T-helper 1 cell treated with Interleukin-12 subunit alpha and Interleukin-12 subunit beta and Interleukin-4 antibody, amounts not matched to agents 30 μg/mL and 1 μg/mL, for 36 hours (primary cell): Measurements from ENCODE around the gene PTPRG.

Source experiments
- H3K27ac Mint-ChIP-seq: one replicate; pipeline ENCODE4 v1.8.0; 2021; ENCODE audit warnings: mild to moderate bottlenecking, mixed read lengths
- H3K27me3 Mint-ChIP-seq: one replicate; pipeline ENCODE4 v1.8.0; 2021; ENCODE audit warnings: low read depth, mixed read lengths
- H3K36me3 Mint-ChIP-seq: one replicate; pipeline ENCODE4 v1.8.0; 2021; ENCODE audit warnings: low read depth, mixed read lengths
- H3K4me1 Mint-ChIP-seq: one replicate; pipeline ENCODE4 v1.8.0; 2021; ENCODE audit warnings: low read depth, mixed read lengths
- H3K4me3 Mint-ChIP-seq: one replicate; pipeline ENCODE4 v1.8.0; 2021; ENCODE audit warnings: mild to moderate bottlenecking, moderate library complexity, mixed read lengths
- H3K9me3 Mint-ChIP-seq: one replicate; pipeline ENCODE4 v1.8.0; 2021; ENCODE audit warnings: mixed read lengths

The PTPRG gene

GRCh38 chr3:62226601-62227339, 665.4 kb downstream of the PTPRG start:
- H3K27me3 Mint-ChIP-seq = no peaks in the 10 kb centered on the region
- H3K36me3 Mint-ChIP-seq = no peaks in the 10 kb centered on the region
- no peaks in the 10 kb centered on the region for H3K4me1 Mint-ChIP-seq
- H3K4me3 Mint-ChIP-seq = no peak overlapping the region
- no peaks in the 10 kb centered on the region for H3K9me3 Mint-ChIP-seq
- no peak overlapping the region for H3K27ac Mint-ChIP-seq

DNA sequence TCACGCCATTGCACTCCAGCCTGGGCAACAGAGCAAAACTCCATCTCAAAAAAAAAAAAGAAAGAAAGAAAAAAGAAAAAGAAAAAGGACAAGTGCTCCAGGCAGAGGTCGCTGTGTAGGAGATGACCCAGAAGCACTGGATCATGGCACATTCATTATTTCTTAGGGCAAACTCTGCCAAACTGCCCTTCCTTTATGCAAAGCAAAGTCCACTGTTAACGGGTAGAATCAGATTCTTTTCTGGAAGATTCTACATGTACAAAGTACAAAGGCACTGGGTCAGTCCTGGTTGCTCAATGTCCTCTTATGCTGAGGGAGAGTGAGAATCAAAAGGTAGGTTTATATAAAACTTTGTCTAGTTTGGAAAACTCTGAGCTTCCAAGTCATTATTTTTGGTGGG, 667.1 kb downstream of the PTPRG start:
- Mint-ChIP-seq H3K27ac (no peak overlapping the region), H3K4me1 (no peaks in the 10 kb centered on the region), H3K4me3 (no peak overlapping the region), H3K36me3 (no peaks in the 10 kb centered on the region), H3K9me3 (no peaks in the 10 kb centered on the region), H3K27me3 (no peaks in the 10 kb centered on the region)

- no peaks in the 10 kb centered on the region for H3K36me3 Mint-ChIP-seq
- H3K4me1 Mint-ChIP-seq = no peaks in the 10 kb centered on the region
- no peak overlapping the region for H3K4me3 Mint-ChIP-seq
- H3K27ac Mint-ChIP-seq = no peak overlapping the region
- no peaks in the 10 kb centered on the region for H3K27me3 Mint-ChIP-seq
- H3K9me3 Mint-ChIP-seq = no peaks in the 10 kb centered on the region
These were observed 667.8 kb downstream of the PTPRG start for GRCh38 chr3:62229211-62229610.

DNA sequence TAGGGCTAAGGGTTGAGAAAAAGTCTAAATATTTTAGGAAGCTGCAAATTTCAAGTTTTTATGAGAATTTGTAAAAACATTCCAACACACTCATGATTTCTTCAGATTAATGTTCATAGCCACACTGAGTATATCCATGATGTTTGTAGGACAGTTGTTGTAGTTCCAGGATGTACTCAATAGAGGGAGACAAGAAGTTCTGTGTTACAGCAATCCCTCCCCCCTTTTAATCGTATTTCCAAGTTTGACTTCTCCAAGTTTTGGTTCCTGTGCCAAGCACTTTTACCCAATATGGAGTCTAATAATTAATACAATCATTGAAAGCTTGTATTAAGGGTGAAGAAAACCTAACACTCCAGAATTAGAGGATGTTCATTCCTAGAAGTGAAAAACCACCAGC, 668.5 kb downstream of the PTPRG start:
- Mint-ChIP-seq H3K36me3 (no peaks in the 10 kb centered on the region), H3K9me3 (no peaks in the 10 kb centered on the region)

DNA sequence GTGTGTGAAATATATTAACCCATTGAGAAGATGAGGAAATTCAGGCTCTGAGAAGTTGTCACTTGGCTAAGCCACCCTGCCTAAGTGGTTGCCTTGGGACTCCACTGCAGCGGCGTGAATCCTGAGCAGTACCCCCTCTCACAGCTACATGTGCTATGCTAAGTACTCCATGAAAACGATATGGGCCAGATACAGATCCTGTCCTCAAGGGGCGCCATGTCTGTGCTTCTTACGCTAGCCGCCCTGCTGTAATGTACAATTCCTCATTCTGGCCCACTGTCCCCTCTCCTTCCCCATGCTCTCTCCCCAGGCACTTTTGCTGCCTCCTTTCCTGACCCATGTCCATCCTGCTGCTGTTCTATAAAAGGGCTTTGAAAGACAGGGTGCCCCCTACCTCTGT, 671.7 kb downstream of the PTPRG start:
- H3K36me3 Mint-ChIP-seq = no peaks in the 10 kb centered on the region
- no peak overlapping the region for H3K4me3 Mint-ChIP-seq

More for the DNA sequence above, 668.5 kb downstream of the PTPRG start:
- Mint-ChIP-seq H3K27ac (no peak overlapping the region), H3K27me3 (no peaks in the 10 kb centered on the region), H3K4me1 (no peaks in the 10 kb centered on the region), H3K4me3 (no peak overlapping the region)

DNA sequence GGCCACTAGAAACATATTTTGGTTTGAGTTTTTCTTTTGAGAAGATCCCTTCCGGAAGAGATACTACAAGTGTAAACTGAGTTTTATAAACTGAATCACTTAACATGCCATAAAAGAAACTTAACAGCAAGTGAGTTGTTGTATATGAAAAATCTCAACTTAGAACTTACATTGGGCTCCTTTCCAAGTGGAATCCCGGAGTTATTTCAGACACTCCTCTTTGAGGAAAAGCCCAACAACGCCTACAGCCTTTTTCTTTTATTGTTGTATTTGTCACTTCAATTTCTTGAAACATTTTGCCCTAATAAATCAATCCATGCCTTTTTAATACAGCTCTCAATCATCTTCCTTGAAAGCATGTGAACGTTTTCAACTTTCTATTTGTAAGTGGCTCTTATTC, 674.6 kb downstream of the PTPRG start:
- Mint-ChIP-seq H3K4me1 (no peaks in the 10 kb centered on the region), H3K27me3 (no peaks in the 10 kb centered on the region), H3K9me3 (no peaks in the 10 kb centered on the region), H3K36me3 (no peaks in the 10 kb centered on the region), H3K27ac (no peak overlapping the region), H3K4me3 (no peak overlapping the region)

More for the DNA sequence above, 671.7 kb downstream of the PTPRG start:
- no peaks in the 10 kb centered on the region for H3K4me1 Mint-ChIP-seq
- H3K9me3 Mint-ChIP-seq = no peaks in the 10 kb centered on the region
- no peak overlapping the region for H3K27ac Mint-ChIP-seq
- no peaks in the 10 kb centered on the region for H3K27me3 Mint-ChIP-seq

DNA sequence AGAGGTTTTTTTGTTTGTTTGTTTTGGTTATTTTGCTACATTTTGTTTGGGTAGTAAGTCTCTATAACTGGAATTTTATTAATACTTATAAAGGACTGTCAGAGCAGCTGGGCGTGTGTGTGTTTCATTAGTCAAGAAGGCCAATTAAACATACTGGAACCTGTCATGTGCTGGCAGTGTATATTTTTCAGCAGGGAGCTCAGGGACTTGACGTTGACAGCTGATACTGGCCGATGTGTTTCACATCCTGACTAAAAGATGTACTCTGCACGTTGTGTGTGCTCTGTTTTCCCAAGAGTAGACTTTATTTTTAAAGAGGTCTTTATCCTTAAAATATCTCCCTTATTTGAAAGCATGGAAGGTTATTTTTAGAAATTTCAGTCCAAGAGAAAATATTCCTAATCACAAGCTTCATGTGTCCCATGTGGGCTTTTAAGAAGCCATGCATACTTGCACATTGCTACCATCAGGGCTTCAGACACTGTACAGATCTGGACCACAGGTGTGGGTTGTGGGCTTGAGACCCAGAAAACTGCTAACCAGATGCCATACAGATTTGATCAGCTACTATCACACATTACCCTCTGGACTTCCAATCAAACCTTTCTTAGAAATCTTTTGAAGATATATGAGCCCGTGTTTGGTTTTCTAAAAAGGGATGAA, 676.0 kb downstream of the PTPRG start:
- Mint-ChIP-seq H3K4me1 (no peaks in the 10 kb centered on the region), H3K27me3 (no peaks in the 10 kb centered on the region), H3K4me3 (no peak overlapping the region), H3K36me3 (no peaks in the 10 kb centered on the region), H3K27ac (no peak overlapping the region), H3K9me3 (no peaks in the 10 kb centered on the region)

DNA sequence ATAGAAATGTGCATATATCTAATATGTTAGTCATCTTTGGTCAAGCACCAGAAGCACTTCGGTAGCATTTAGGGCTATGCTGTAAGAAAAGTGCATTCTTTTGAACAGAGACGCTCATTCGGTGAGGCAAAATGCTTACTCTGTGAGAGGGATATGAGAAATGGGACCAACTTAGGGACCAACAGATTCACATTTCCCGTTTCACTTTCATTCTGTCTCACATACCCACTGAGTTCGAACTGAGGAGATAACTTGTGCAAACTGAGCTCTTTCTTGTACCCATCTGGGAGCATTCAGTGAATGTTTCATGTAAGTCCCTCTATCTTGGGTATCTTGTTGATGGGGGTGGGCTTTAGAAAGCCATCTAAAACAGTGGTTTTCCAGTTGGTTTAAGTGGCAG, 676.6 kb downstream of the PTPRG start:
- no peak overlapping the region for H3K4me3 Mint-ChIP-seq

GRCh38 chr3:62238431-62238830, 677.1 kb downstream of the PTPRG start:
- no peaks in the 10 kb centered on the region for H3K36me3 Mint-ChIP-seq
- H3K4me3 Mint-ChIP-seq = no peak overlapping the region
- H3K4me1 Mint-ChIP-seq = no peaks in the 10 kb centered on the region
- H3K27ac Mint-ChIP-seq = no peak overlapping the region
- no peaks in the 10 kb centered on the region for H3K27me3 Mint-ChIP-seq
- H3K9me3 Mint-ChIP-seq = no peaks in the 10 kb centered on the region

More for the DNA sequence above, 676.6 kb downstream of the PTPRG start:
- H3K27ac Mint-ChIP-seq = no peak overlapping the region
- no peaks in the 10 kb centered on the region for H3K4me1 Mint-ChIP-seq
- no peaks in the 10 kb centered on the region for H3K36me3 Mint-ChIP-seq
- no peaks in the 10 kb centered on the region for H3K9me3 Mint-ChIP-seq
- no peaks in the 10 kb centered on the region for H3K27me3 Mint-ChIP-seq

- Mint-ChIP-seq H3K4me3 (no peak overlapping the region), H3K36me3 (no peaks in the 10 kb centered on the region), H3K4me1 (no peaks in the 10 kb centered on the region), H3K27ac (no peak overlapping the region), H3K27me3 (no peaks in the 10 kb centered on the region), H3K9me3 (no peaks in the 10 kb centered on the region)
These were observed 679.9 kb downstream of the PTPRG start for GRCh38 chr3:62241279-62241678.

- Mint-ChIP-seq H3K36me3 (no peaks in the 10 kb centered on the region), H3K27ac (no peak overlapping the region), H3K4me3 (no peak overlapping the region), H3K4me1 (no peaks in the 10 kb centered on the region), H3K27me3 (peaks cover 1% of the 10 kb centered on the region), H3K9me3 (no peaks in the 10 kb centered on the region)
These were observed 681.6 kb downstream of the PTPRG start for GRCh38 chr3:62242831-62243509.

DNA sequence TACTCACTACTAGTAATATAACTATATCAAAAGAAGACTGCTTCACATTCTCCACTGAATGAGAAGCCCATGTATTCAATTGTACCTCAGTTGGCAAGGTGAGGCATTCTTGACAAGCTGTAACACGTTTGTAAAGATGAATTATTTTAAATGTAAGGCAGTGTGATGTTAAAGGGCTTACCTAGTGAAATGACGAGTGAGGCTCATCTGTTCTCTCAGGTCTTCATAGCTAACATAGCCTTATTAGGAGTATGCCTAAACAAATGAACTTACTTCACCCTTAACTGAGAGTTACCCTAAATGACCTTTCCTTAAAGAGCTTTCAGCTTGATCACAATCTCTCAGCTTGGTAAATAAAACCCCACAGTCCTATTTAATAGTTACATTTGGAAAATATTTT, 684.7 kb downstream of the PTPRG start:
- H3K9me3 Mint-ChIP-seq = no peaks in the 10 kb centered on the region
- no peak overlapping the region for H3K4me3 Mint-ChIP-seq
- no peaks in the 10 kb centered on the region for H3K4me1 Mint-ChIP-seq
- H3K27me3 Mint-ChIP-seq = peaks cover 4% of the 10 kb centered on the region
- H3K36me3 Mint-ChIP-seq = no peaks in the 10 kb centered on the region
- H3K27ac Mint-ChIP-seq = no peak overlapping the region

GRCh38 chr3:62246985-62247384, 685.6 kb downstream of the PTPRG start:
- H3K27ac Mint-ChIP-seq = no peak overlapping the region
- H3K4me3 Mint-ChIP-seq = no peak overlapping the region

DNA sequence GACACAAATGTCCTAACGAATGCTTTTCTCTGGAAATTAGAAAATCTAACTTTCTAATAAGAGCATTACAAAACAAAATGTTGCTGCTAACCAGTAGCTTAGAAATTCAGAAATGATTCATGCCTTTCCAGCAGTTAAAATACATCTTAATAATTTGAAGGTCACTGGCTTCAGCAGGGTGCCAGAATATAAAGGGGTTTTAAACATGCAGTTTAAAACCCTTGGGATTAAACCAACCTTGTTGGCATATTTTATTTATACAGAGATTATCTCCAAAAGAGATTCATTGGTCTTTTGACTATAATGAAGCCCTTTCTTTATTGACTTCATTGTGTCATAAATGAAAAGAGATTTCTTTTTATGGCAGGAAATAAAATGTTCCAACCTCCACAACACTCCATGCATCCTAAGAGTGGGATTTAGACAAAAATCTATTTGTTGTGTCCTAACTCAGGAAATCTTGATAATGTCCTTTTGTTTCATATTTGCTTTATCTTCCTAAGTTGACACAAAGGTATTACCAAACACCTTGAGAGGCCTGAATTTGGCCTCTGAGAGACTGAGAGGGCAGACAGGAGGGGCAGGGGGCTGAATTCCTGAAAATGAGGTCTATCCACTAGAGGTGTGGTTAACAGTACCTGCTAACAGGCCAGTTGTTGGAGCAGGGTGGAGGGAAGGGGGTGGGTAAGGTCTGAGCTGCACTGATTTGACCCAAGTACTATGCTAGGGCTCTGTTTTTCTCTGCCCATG, 687.5 kb downstream of the PTPRG start:
- Mint-ChIP-seq H3K27me3 (peaks cover 4% of the 10 kb centered on the region), H3K36me3 (no peaks in the 10 kb centered on the region), H3K9me3 (no peaks in the 10 kb centered on the region), H3K27ac (no peak overlapping the region), H3K4me1 (no peaks in the 10 kb centered on the region), H3K4me3 (no peak overlapping the region)

More at GRCh38 chr3:62246985-62247384, 685.6 kb downstream of the PTPRG start:
- no peaks in the 10 kb centered on the region for H3K36me3 Mint-ChIP-seq
- H3K4me1 Mint-ChIP-seq = no peaks in the 10 kb centered on the region
- H3K27me3 Mint-ChIP-seq = peaks cover 4% of the 10 kb centered on the region
- H3K9me3 Mint-ChIP-seq = no peaks in the 10 kb centered on the region
